OCI-LY7 (cell line): ENCODE measurements around the gene LHPP. TPM values are rescaled to one million over a fixed set of nuclear protein-coding genes. Genes with fewer than 3 reads are reported as not detected.

Experiments
- BruUV-seq: library from RNA; stranded (reverse); fragments of 400-500 nt; replicated peaks from 2 replicates; lab custom pipeline; 2021; lab: Mats Ljungman, UMichigan
- CTCF ChIA-PET: fragments of 300-600 bp; sonication (Branson Sonifier 250); formaldehyde crosslinking; loops from one replicate; lab custom pipeline; 2022; ENCODE audit warnings: antibody characterized with exemption; ENCODE audit not compliant: unreplicated experiment; lab: Charles Lee
- POLR2A ChIA-PET: fragments of 300-600 bp; sonication (Branson Sonifier 250); formaldehyde crosslinking; loops from one replicate; lab custom pipeline; 2022; ENCODE audit warnings: antibody characterized with exemption; lab: Charles Lee
- DNase-seq: peaks from one replicate; pipeline ENCODE4 v3.0.0-alpha.2; 2015; ENCODE audit warnings: low spot score
- H2AFZ ChIP-seq: fragments of 200-600 bp; sonication (generic), shearing (Covaris generic); 2 replicates; pipeline ENCODE4 v1.6.1; 2014; ENCODE audit warnings: mild to moderate bottlenecking, antibody characterized with exemption, low read length, moderate library complexity
- H3K27ac ChIP-seq: fragments of 200-600 bp; sonication (generic); 2 replicates; pipeline ENCODE4 v1.5.1; 2014; ENCODE audit warnings: mixed run types, low read depth, mild to moderate bottlenecking, moderate library complexity, low read length, inconsistent platforms; ENCODE audit not compliant: poor library complexity, severe bottlenecking
- H3K36me3 ChIP-seq: fragments of 200-600 bp; sonication (generic); 2 replicates; pipeline ENCODE4 v1.6.1; 2014; ENCODE audit warnings: mild to moderate bottlenecking, antibody characterized with exemption, low read length, moderate library complexity, mixed read lengths; ENCODE audit not compliant: insufficient read depth
- H3K4me1 ChIP-seq: fragments of 200-600 bp; sonication (generic); 2 replicates; pipeline ENCODE4 v1.5.1; 2014; ENCODE audit warnings: mild to moderate bottlenecking, low read length; ENCODE audit not compliant: insufficient read depth, poor library complexity, severe bottlenecking
- H3K4me2 ChIP-seq: fragments of 200-600 bp; sonication (generic); 2 replicates; pipeline ENCODE4 v1.6.1; 2014; ENCODE audit warnings: mild to moderate bottlenecking, low read length
- H3K4me3 ChIP-seq: fragments of 200-600 bp; sonication (generic); 2 replicates; pipeline ENCODE4 v1.5.1; 2014; ENCODE audit warnings: mild to moderate bottlenecking, low read depth, low read length; ENCODE audit not compliant: poor library complexity, severe bottlenecking
- H3K79me2 ChIP-seq: fragments of 200-600 bp; sonication (generic); 2 replicates; pipeline ENCODE4 v1.6.1; 2016; ENCODE audit warnings: low read depth, mild to moderate bottlenecking, low read length, moderate library complexity, mixed read lengths; ENCODE audit not compliant: insufficient read depth
- H3K9me2 ChIP-seq: fragments of 200-600 bp; sonication (generic); 2 replicates; pipeline ENCODE4 v1.6.1; 2016; ENCODE audit warnings: mild to moderate bottlenecking, low read length, mixed read lengths; ENCODE audit not compliant: insufficient read depth
- H3K9me3 ChIP-seq: fragments of 200-600 bp; sonication (generic); 2 replicates; pipeline ENCODE4 v1.6.1; 2014; ENCODE audit warnings: mild to moderate bottlenecking, mixed run types, low read length, mixed read lengths
- H4K20me1 ChIP-seq: fragments of 200-600 bp; sonication (generic); 2 replicates; pipeline ENCODE4 v1.6.1; 2014; ENCODE audit warnings: mild to moderate bottlenecking, antibody characterized with exemption, low read length, moderate library complexity, mixed read lengths; ENCODE audit not compliant: insufficient read depth
- CTCF ChIP-seq: fragments of 200-600 bp; sonication (generic); conservative IDR thresholded peaks from 2 replicates; pipeline ENCODE4 v1.5.1; 2014; ENCODE audit warnings: mild to moderate bottlenecking, antibody characterized with exemption, low read length, moderate library complexity, mixed read lengths
- EZH2phosphoT487 ChIP-seq: fragments of 200-600 bp; sonication (generic); IDR thresholded peaks from 2 replicates; pipeline ENCODE4 v1.6.1; 2018; ENCODE audit warnings: low read depth, borderline replicate concordance, mild to moderate bottlenecking, mixed run types, antibody characterized with exemption, low read length, moderate library complexity, mixed read lengths
- intact Hi-C: fragments of 100-400 bp; cut with micrococcal nuclease; formaldehyde crosslinking; loops from one replicate; pipeline ENCODE4 v1.10.0; 2022; ENCODE audit not compliant: unreplicated experiment
- total RNA-seq, 2 experiments: library from RNA; depleted of rRNA in 1 of 2; stranded (reverse); fragments of >200 nt in 1 of 2; shearing (Covaris generic) in 1 of 2; gene quantifications; 2 replicates each; pipeline ENCODE4 v1.2.3, GENCODE V29; 2014 to 2022

The LHPP gene
- total RNA-seq, 2 experiments from 2014 or later = 30.3 to 65.2 TPM

GRCh38 chr10:124529661-124530214 is 68.1 kb downstream of the LHPP start:
- intact Hi-C loops = loop anchor here (1.0 to 5.0 kb wide), 5 partner anchors 41 to 533 kb away; partner anchors contain the start of gene EEF1AKMT2
- H3K9me2 ChIP-seq = no peaks in the 10 kb centered on the region
- H2AFZ ChIP-seq = peak overlapping the region; percentile 6; the same call in 1 of the 2 replicates
- no peak for DNase-seq
- H3K79me2 ChIP-seq = no peaks in the 10 kb centered on the region
- no peaks in the 10 kb centered on the region for H4K20me1 ChIP-seq
- no peak overlapping the region for H3K4me3 ChIP-seq
- no TSS peak for BruUV-seq
- POLR2A ChIA-PET = interaction anchor here (0.8 kb wide), 1 partner anchor 211 kb away, joined by 5 read pairs; no protein-coding TSS in a partner anchor
- H3K4me2 ChIP-seq = peak overlapping the region; percentile 54
- no peak overlapping the region for H3K27ac ChIP-seq
- H3K9me3 ChIP-seq = no peaks in the 10 kb centered on the region
- TF ChIP-seq EZH2phosphoT487 (no peak), CTCF (no peak)
- peaks cover 45% of the 10 kb centered on the region for H3K4me1 ChIP-seq
- no peaks in the 10 kb centered on the region for H3K36me3 ChIP-seq
- CTCF ChIA-PET = interaction anchor here (0.6 to 1.0 kb wide), 3 partner anchors 76 to 331 kb away, joined by 3 to 7 read pairs (median 3); no protein-coding TSS in a partner anchor

- Histone ChIP-seq H3K27ac (no peak overlapping the region), H3K4me2 (peak overlapping the region; percentile 54), H3K79me2 (no peaks in the 10 kb centered on the region), H4K20me1 (no peaks in the 10 kb centered on the region), H3K9me2 (no peaks in the 10 kb centered on the region), H3K4me1 (peaks cover 50% of the 10 kb centered on the region), H2AFZ (peak overlapping the region; percentile 6; the same call in 1 of the 2 replicates), H3K4me3 (no peak overlapping the region), H3K36me3 (no peaks in the 10 kb centered on the region), H3K9me3 (no peaks in the 10 kb centered on the region)
- intact Hi-C loops = loop anchor here (1.0 to 5.0 kb wide), 5 partner anchors 40 to 532 kb away; partner anchors contain the start of gene EEF1AKMT2
- BruUV-seq = no TSS peak
- DNase-seq = peak; percentile 88
- CTCF ChIA-PET = interaction anchor here (0.6 to 1.0 kb wide), 4 partner anchors 37 to 331 kb away, joined by 3 to 7 read pairs (median 4); no protein-coding TSS in a partner anchor
- POLR2A ChIA-PET = interaction anchor here (0.8 to 1.4 kb wide), 2 partner anchors 211 to 271 kb away, joined by 3 to 5 read pairs; partner anchors contain the start of gene ABRAXAS2
- TF ChIP-seq EZH2phosphoT487 = no peak
- peak; percentile 86 for TF ChIP-seq CTCF
These were observed 68.6 kb downstream of the LHPP start for GRCh38 chr10:124530215-124530665.
